SW480 (cell line): ENCODE data around the gene FIP1L1.

Experiments
- DNase-seq: peaks from one replicate; pipeline ENCODE4 v3.0.0-alpha.2; 2016; ENCODE audit warnings: low spot score

The FIP1L1 gene

DNA sequence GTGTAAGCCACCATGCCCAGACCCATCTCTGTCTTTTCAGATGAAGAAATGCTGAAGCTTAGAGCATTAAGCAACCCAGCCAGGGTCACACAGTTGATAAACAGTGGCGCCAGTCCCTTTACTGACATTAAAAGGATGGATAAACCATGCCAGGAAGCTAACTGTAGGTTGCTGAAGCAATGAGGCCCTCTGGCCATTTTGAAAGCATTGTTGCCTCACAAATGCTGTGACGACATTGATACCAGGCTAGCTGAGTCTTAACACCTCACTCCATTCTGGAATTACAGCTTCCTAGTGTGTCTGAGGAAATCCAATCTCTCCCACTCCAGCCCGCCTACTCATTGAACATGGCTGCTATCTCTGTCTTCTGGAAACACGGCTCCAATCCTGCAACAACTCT lies 124.1 kb downstream of the FIP1L1 start:
- no peak for DNase-seq

- no peak for DNase-seq
Measured at GRCh38 chr4:53502094-53502493, 124.7 kb downstream of the FIP1L1 start.

DNA sequence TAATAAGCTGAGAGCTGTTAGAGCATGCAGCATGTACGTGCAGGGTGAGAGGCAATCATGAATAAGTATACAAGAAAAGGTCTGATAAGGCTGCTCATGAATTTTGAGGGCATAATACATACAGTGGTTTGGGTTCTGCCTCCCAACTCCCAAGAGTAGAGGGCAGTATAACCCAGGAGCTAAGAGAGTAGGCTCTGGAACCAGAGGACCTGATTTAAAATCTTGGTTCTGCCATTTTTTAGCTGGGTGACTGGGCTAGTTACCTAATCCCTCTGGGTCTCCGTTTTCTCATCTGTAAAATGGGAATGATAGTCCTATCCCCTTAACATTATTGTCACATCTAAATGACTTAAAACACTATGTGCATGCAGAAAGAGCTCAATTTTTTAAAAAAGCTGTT lies 128.5 kb downstream of the FIP1L1 start:
- no peak for DNase-seq

GRCh38 chr4:53507058-53507457 lies 129.6 kb downstream of the FIP1L1 start:
- no peak for DNase-seq

DNA sequence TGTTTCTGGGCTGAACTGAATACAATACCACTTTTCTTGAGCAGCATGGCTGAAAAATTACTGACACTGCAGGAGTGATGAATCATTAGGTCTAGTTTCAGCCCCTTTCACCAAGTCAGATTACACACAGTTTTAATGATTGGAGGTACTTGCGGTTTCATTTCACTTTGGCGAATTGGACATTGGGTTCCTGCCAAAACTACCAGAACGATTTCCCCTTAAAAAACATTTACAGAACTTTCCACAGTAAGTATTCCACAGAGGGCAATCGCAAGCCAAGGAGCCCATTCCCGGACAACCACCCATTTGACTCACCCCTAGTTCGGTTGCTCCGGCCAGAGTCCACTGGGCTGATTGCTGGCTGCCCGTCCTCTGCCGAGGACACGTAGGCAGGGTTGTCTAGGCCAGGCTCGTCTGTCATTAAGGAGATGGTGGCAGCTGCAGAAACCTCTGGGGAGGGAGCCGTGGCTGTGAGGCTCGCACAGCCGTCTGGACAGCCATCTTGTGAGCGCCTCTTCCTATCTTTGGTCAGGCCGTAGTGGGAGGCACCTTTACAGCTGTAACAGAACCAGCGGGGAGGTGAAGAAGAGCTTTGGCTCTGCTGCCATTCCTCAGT lies 130.3 kb downstream of the FIP1L1 start:
- DNase-seq = peak; percentile 63

DNA sequence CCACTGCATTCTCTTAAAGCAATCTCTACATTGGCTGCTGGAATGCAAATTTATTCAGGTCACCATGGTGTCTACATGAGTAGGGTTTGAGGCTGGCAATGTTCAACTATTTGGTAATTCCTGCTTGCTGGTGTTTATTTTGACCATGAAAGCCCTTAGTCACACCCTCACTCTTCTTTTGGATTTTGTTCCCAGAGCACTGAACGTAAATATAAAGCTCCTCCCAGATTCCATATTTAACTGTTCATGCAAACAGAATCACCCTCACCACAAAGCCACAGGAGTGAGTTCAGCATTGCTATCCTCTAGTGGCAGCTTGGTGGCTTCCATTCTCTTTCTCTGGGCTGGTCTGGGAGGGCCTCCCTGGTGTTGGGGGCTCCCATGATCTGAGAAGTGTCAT lies 131.0 kb downstream of the FIP1L1 start:
- DNase-seq = peak; percentile 74

- DNase-seq = no peak
Measured at GRCh38 chr4:53510321-53510720, 132.9 kb downstream of the FIP1L1 start.
